Natural killer cell (primary cell): ENCODE measurements around the gene ZNF593OS. TPM values are rescaled to one million over a fixed set of nuclear protein-coding genes. Genes with fewer than 3 reads are reported as not detected.

Experiments used
- ATAC-seq, 3 donors: fragments of 150-1000 bp in 2 of 3; fragments of 200-7000 bp in 1 of 3; cut with Tn5 transposase; 1 replicate in 1 of 3; 2 replicates in 2 of 3; pipeline ENCODE4 v1.10.0; 2021; ENCODE audit warnings: mild to moderate bottlenecking in 2 of 3, moderate library complexity in 2 of 3
- DNase-seq, 2 donors: peaks; one replicate each; pipeline versions ENCODE4 v3.0.0 to v3.0.0-alpha.2; 2013 to 2021; ENCODE audit warnings: mixed read lengths in 1 of 2
- H3K27ac ChIP-seq: one replicate; pipeline ENCODE4 v1.5.1; 2013; ENCODE audit warnings: mild to moderate bottlenecking, low read length
- H3K27me3 ChIP-seq: one replicate; pipeline ENCODE4 v1.6.1; 2013; ENCODE audit warnings: low read length; ENCODE audit not compliant: control insufficient read depth, insufficient read depth
- H3K36me3 ChIP-seq: one replicate; pipeline ENCODE4 v1.6.1; 2013; ENCODE audit warnings: low read length; ENCODE audit not compliant: control insufficient read depth, insufficient read depth
- H3K4me1 ChIP-seq: one replicate; pipeline ENCODE4 v1.6.1; 2013; ENCODE audit warnings: low read length; ENCODE audit not compliant: control insufficient read depth, insufficient read depth
- H3K4me3 ChIP-seq: one replicate; pipeline ENCODE4 v1.5.1; 2013; ENCODE audit warnings: low read length
- H3K9me3 ChIP-seq: one replicate; pipeline ENCODE4 v1.6.1; 2013; ENCODE audit warnings: low read length; ENCODE audit not compliant: control insufficient read depth, insufficient read depth
- H3K27ac Mint-ChIP-seq, 2 donors: one replicate each; pipeline ENCODE4 v1.8.0; 2022; ENCODE audit warnings: mild to moderate bottlenecking in 2 of 2, mixed read lengths in 2 of 2, moderate library complexity in 1 of 2
- H3K27me3 Mint-ChIP-seq, 2 donors: one replicate each; pipeline ENCODE4 v1.8.0; 2022; ENCODE audit warnings: low read depth in 2 of 2, mixed read lengths in 2 of 2
- H3K36me3 Mint-ChIP-seq: one replicate; pipeline ENCODE4 v1.8.0; 2022; ENCODE audit warnings: mixed read lengths
- H3K4me1 Mint-ChIP-seq, 2 donors: one replicate each; pipeline ENCODE4 v1.8.0; 2022; ENCODE audit warnings: mixed read lengths in 2 of 2
- H3K4me3 Mint-ChIP-seq: one replicate; pipeline ENCODE4 v1.8.0; 2022; ENCODE audit warnings: mild to moderate bottlenecking, moderate library complexity, mixed read lengths
- H3K9me3 Mint-ChIP-seq, 2 donors: one replicate each; pipeline ENCODE4 v1.8.0; 2022; ENCODE audit warnings: mixed read lengths in 2 of 2
- WGBS: methylation state at CpG from one replicate; pipeline ENCODE4 v1.1.7; 2013; ENCODE audit warnings: missing lambda C conversion rate; ENCODE audit not compliant: insufficient coverage; 5-methylcytosine and 5-hydroxymethylcytosine counted together
- intact Hi-C: fragments of 100-400 bp; cut with micrococcal nuclease; formaldehyde crosslinking; loops from one replicate; pipeline ENCODE4 v1.14.2; 2022
- total RNA-seq, 4 donors: library from RNA; stranded (reverse); fragments of 120-200 nt in 1 of 4; gene quantifications; one replicate each; pipeline versions ENCODE4 v1.2.3 to v1.2.4, GENCODE V29; 2013 to 2022
- TF ChIP-seq, protein P1 (sequence below): fragments of 200-600 bp; IDR thresholded peaks from one replicate; pipeline ENCODE4 v1.8.0; 2022; ENCODE audit warnings: antibody characterized with exemption

ZNF593OS gene
- total RNA-seq, 3 donors from 2014 or later (not counting 1 experiment from before 2014, with no cell fraction given): not detected

DNA sequence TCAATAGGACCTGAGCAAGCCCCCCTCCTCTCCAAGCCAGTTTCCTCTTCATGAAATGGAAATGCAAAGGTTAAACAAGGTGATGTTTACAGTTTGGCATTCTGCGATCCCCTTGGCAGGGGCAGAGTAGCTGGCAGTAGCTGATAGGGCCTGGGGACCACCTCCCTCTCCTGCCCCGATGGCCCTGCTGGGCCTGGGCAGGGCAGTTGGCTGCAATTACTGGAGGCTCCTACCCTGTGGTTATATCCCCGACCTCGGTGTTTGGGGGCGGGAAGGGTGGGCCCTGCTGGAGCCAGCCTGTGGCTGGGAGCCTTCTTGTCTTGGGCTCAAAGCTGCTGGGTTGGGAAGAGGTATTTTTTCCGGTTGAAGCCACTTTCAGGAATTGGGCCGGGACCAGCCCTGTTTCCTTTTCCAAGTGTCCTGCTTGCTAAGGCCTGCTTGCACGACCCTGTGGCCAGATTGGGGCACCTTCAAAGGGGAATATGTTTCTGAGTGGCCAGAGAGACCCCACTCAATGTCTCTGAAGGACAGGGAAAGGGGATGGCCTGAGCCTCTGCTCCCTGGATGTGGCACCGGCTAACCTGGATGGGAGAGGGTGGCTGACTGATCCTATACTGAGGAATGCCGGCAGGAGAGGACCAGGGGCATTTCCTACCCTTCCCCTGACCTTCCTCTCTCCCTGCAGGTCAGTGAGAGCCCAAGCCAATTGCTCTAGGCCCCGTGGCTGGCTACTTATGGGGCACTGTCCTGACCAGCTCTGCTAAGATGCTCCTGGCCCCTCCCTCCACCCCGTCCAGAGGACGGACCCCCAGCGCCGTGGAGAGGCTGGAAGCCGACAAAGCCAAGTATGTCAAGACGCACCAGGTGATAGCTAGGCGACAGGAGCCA is 10.9 kb downstream of the ZNF593OS start:
- H3K9me3 Mint-ChIP-seq: no peaks in the 10 kb centered on the region
- Histone ChIP-seq H3K36me3 (no peaks in the 10 kb centered on the region), H3K9me3 (no peaks in the 10 kb centered on the region), H3K27me3 (peaks cover 29% of the 10 kb centered on the region), H3K27ac (no peak overlapping the region), H3K4me1 (peaks cover 29% of the 10 kb centered on the region), H3K4me3 (no peak overlapping the region)
- DNase-seq (no peak), ATAC-seq (no peak)
- H3K36me3 Mint-ChIP-seq: no peaks in the 10 kb centered on the region
- intact Hi-C loops: loop anchor here (10.0 kb wide), 1 partner anchor 234 kb away; no protein-coding TSS in a partner anchor
- peaks cover 0 to 9% of the 10 kb centered on the region in 2 donors for H3K4me1 Mint-ChIP-seq
- H3K4me3 Mint-ChIP-seq: no peak overlapping the region
- H3K27ac Mint-ChIP-seq: no peak overlapping the region
- TF ChIP-seq, protein P1, sequence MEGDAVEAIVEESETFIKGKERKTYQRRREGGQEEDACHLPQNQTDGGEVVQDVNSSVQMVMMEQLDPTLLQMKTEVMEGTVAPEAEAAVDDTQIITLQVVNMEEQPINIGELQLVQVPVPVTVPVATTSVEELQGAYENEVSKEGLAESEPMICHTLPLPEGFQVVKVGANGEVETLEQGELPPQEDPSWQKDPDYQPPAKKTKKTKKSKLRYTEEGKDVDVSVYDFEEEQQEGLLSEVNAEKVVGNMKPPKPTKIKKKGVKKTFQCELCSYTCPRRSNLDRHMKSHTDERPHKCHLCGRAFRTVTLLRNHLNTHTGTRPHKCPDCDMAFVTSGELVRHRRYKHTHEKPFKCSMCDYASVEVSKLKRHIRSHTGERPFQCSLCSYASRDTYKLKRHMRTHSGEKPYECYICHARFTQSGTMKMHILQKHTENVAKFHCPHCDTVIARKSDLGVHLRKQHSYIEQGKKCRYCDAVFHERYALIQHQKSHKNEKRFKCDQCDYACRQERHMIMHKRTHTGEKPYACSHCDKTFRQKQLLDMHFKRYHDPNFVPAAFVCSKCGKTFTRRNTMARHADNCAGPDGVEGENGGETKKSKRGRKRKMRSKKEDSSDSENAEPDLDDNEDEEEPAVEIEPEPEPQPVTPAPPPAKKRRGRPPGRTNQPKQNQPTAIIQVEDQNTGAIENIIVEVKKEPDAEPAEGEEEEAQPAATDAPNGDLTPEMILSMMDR: no peak
- WGBS: 75% methylated on average over 18 of the region's 18 CpGs
- peaks cover 18 to 34% of the 10 kb centered on the region in 2 donors for H3K27me3 Mint-ChIP-seq

DNA sequence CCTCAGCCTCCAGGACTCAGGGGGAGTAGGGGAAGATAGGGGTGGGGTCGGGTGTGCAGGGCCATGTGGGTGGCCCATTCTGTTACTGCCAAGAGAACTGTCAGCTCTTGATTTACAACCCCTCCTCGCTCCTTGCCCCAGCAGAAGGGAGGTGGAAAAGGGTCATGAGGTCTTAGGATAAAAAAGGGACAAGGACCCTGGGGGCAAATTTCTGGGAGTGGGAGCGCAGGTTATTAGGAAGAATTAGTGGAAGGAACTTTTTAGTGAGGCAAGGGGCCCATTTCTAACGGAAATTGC is 11.9 kb downstream of the ZNF593OS start:
- DNase-seq: no peak
- 74% methylated on average over 4 of the region's 4 CpGs for WGBS
- peaks cover 29 to 37% of the 10 kb centered on the region in 2 donors for H3K27me3 Mint-ChIP-seq
- no peak overlapping the region for H3K4me3 Mint-ChIP-seq
- ATAC-seq: no peak
- H3K9me3 Mint-ChIP-seq: no peaks in the 10 kb centered on the region
- peaks cover 27% of the 10 kb centered on the region for H3K4me1 ChIP-seq
- H3K27ac Mint-ChIP-seq: no peak overlapping the region
- no peak overlapping the region for H3K27ac ChIP-seq
- TF ChIP-seq, protein P1: no peak
- peaks cover 30% of the 10 kb centered on the region for H3K27me3 ChIP-seq
- H3K4me3 ChIP-seq: no peak overlapping the region
- H3K36me3 Mint-ChIP-seq: no peaks in the 10 kb centered on the region
- peaks cover 0 to 12% of the 10 kb centered on the region in 2 donors for H3K4me1 Mint-ChIP-seq
- no peaks in the 10 kb centered on the region for H3K9me3 ChIP-seq
- intact Hi-C loops: loop anchor here (10.0 kb wide), 1 partner anchor 235 kb away; no protein-coding TSS in a partner anchor
- no peaks in the 10 kb centered on the region for H3K36me3 ChIP-seq

DNA sequence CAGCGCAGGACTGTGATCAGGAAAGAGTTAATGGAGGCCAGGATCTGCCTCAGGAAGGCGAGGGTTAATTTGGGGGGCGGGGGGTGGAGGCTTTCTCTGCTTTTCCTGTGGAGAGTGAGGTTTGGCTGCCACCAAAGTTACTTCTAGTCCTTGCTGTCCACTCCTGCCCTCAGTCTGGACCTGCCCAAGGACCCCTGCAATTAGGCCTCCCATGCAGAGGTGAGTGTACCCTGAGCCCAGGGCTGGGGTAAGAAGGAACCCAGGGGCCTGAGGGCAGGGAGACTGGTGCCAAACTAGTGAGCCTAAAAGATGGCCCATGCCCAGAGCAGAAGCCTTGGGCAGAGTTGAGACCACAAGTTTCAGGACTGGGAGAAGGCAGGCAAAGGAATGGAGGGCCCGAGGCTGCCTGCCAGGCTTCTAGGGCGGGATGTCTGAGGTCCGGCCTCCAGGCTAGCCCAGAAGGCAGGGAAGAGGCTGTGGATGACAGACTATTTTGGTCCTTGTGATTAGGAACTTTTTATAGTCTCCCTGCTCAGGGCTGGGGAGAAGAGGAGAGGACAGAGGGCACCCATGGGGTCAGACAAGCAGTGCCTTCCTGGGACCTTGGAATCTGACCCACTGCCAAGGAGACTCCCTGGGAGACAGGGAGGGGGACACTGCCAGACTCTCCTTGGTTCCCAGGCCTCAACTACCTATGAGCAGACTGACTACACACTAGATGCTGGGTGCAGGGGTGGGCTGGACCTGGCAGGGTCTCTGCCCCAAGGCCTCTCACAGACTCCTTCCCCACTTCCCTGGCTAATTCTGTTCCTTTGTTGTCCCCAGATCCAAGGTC is 12.5 kb downstream of the ZNF593OS start, which contains the start of gene FAM110D:
TSS of gene FAM110D (plus strand) at position 172 of the 835 bp plus-strand sequence. CDS start 2,213 bp downstream, outside the sequence.
- H3K9me3 ChIP-seq: no peaks in the 10 kb centered on the region

More for the DNA sequence above, 12.5 kb downstream of the ZNF593OS start, which contains the start of gene FAM110D:
- DNase-seq (no peak), ATAC-seq (no peak)
- intact Hi-C loops: no loop called here
- 74% methylated on average over 6 of the region's 6 CpGs for WGBS
- H3K4me1 ChIP-seq: peaks cover 23% of the 10 kb centered on the region
- TF ChIP-seq, protein P1: no peak
- no peak within 1 kb of the TSS for H3K27ac ChIP-seq
- H3K36me3 Mint-ChIP-seq: no peaks in the 10 kb centered on the region
- H3K36me3 ChIP-seq: no peaks in the 10 kb centered on the region
- H3K27me3 ChIP-seq: peaks cover 27% of the 10 kb centered on the region
- no peaks in the 10 kb centered on the region for H3K9me3 Mint-ChIP-seq
- no peak within 1 kb of the TSS for H3K4me3 Mint-ChIP-seq
- H3K4me1 Mint-ChIP-seq: peaks cover 0 to 9% of the 10 kb centered on the region in 2 donors
- no peak within 1 kb of the TSS for H3K4me3 ChIP-seq
- H3K27me3 Mint-ChIP-seq: peaks cover 35 to 37% of the 10 kb centered on the region in 2 donors
- H3K27ac Mint-ChIP-seq: no peak within 1 kb of the TSS
